ENCODE data around the gene MCUR1.
"Not testable (repeated sequence)": the region's sequence is repeated elsewhere in the genome, so short reads cannot be mapped to it uniquely, and the experiment has no call there.

Gene MCUR1

DNA sequence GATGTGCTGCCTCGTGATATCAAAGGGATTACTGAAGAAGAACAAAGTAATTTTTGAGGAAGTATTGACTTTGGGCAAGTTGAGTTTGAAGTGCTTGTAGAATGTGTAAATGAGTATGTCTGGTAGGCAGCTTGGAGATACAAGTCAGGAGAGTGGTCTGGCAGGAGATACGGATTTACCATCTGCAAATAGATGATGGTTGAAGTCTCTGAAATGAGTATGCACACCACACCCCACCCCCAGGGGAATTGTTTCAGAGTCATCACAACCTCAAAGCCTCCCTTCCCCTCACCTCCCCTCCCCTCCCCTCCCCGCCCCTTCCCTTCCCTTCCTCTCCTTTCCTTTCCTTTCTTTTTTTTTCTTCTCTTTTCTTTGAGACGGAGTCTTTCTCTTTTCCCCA lies 16.4 kb upstream of the MCUR1 start:
- no peak overlapping the region for H3K4me3 ChIP-seq (replicated peaks in 1 of 2; ENCODE audit: low read depth in 2 of 2, low read length in 2 of 2)
- TF ChIP-seq, protein P1, sequence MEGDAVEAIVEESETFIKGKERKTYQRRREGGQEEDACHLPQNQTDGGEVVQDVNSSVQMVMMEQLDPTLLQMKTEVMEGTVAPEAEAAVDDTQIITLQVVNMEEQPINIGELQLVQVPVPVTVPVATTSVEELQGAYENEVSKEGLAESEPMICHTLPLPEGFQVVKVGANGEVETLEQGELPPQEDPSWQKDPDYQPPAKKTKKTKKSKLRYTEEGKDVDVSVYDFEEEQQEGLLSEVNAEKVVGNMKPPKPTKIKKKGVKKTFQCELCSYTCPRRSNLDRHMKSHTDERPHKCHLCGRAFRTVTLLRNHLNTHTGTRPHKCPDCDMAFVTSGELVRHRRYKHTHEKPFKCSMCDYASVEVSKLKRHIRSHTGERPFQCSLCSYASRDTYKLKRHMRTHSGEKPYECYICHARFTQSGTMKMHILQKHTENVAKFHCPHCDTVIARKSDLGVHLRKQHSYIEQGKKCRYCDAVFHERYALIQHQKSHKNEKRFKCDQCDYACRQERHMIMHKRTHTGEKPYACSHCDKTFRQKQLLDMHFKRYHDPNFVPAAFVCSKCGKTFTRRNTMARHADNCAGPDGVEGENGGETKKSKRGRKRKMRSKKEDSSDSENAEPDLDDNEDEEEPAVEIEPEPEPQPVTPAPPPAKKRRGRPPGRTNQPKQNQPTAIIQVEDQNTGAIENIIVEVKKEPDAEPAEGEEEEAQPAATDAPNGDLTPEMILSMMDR (IDR thresholded peaks at IDR 0.05; ENCODE audit: low read depth, low read length): no peak
- DNase-seq (ENCODE audit: low read depth in 2 of 2): no peak

DNA sequence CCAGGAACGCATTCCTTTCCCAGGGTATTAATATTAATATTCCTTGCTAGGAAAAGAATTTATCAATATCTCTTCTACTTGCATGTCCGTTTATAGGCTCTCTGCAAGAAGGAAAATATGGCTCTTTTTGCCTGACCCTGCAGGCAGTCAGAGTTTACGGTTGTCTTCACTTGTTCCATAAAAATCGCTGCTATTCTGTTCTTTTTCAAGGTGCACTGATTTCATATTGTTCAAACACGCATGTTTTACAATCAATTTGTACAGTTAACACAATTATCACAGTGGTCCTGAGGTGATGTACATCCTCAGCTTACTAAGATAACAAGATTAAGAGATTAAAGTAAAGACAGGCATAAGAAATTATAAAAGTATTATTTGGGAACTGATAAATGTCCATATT lies 15.1 kb upstream of the MCUR1 start:
- not testable (repeated sequence) for DNase-seq (ENCODE audit: low read depth in 2 of 2); H3K4me3 ChIP-seq (replicated peaks in 1 of 2; ENCODE audit: low read depth in 2 of 2, low read length in 2 of 2)

DNA sequence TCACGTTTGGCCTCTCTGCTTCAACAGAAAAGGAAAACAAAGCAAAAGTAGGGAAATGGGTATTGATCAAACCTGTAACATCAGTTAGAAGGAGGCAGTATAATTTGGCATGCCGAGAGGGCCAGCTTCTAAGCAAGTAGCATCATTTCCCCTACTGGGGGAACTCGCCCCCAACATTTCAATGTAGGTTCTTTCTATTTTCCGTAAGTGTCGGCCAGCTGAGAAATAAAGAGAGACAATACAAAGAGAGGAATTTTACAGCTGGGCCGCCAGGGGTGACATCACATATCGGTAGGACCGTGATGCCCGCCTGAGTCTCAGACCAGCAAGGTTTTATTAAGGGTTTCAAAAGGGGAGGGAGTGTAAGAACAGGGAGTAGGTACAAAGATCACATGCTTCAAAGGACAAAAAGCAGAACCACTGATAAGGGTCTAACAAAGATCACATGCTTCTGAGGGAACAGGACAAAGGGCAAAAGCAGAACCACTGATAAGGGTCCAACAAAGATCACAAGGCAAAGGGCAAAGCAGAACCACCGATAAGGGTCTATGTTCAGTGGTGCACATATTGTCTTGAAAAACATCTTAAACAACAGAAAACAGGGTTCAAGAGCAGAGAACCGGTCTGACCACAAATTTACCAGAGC lies 14.4 kb upstream of the MCUR1 start:
- H3K4me3 ChIP-seq (replicated peaks in 1 of 2; ENCODE audit: low read depth in 2 of 2, low read length in 2 of 2); DNase-seq (ENCODE audit: low read depth in 2 of 2): not testable (repeated sequence)

DNA sequence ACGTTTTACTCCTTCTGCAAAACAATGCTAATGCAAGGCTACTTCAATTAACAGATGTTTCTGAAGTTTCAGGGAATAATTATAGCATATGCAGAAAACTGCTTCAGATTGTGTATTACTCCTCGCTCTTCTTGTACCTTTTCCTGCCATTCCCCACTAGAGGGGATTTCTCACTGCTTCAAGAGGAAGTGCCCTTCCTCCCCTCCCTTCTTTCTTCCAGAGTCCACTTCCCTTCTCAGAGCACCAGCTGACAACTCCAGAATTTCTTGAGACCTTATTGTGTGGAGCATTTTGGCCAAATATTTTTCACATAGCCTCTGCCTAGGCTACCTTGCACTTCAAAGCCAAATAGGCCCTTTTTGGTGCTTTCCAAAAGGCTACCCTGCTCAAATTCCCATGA lies 12.7 kb upstream of the MCUR1 start:
- TF ChIP-seq, protein P1 (IDR thresholded peaks at IDR 0.05; ENCODE audit: low read depth, low read length): no peak

DNA sequence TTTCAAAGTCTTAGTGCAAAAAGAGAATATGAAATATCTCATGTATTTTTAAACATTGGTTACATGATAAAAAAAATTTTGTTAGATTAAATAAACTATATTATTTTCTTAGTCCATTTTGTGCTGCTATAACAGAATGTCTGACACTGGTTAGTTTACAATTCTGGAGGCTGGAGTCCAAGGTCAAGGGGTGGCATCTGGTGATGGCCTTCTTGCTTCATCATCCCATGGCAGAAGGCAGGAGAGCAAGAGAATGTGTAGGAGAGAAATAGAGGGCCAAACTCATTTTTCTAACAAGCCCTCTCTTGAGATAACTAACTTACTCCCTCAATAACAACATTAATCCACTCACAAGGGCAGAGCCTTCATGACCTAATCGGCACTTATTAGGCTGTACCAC lies 11.5 kb upstream of the MCUR1 start:
- no peak overlapping the region for H3K4me3 ChIP-seq (replicated peaks in 1 of 2; ENCODE audit: low read depth in 2 of 2, low read length in 2 of 2)
- TF ChIP-seq, protein P1 (IDR thresholded peaks at IDR 0.05; ENCODE audit: low read depth, low read length): no peak
- DNase-seq (ENCODE audit: low read depth in 2 of 2): no peak

More for the DNA sequence above, 12.7 kb upstream of the MCUR1 start:
- DNase-seq (ENCODE audit: low read depth in 2 of 2): no peak
- H3K4me3 ChIP-seq (replicated peaks in 1 of 2; ENCODE audit: low read depth in 2 of 2, low read length in 2 of 2): no peak overlapping the region

DNA sequence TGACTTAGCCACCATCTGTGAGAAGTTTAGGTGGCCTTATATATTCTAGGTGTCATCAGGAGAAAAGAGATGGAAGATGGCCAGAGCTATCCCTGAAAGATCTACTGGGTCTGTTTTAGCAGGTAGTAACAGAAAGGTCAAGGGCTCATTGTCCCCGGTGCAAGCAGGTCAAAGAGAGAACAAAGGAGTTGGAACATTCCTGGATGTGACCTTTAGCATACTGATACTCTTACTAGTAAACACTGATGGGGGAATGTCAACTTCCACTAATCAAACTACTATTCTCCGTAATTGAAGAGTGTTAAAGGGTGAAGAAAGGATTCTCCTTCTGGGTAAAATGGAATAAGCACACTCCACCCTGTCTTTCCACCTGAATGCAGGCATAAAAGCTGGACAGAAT lies 4.0 kb upstream of the MCUR1 start:
- TF ChIP-seq, protein P1 (IDR thresholded peaks at IDR 0.05; ENCODE audit: low read depth, low read length): no peak
- H3K4me3 ChIP-seq (replicated peaks in 1 of 2; ENCODE audit: low read depth in 2 of 2, low read length in 2 of 2): no peak overlapping the region
- no peak for DNase-seq (ENCODE audit: low read depth in 2 of 2)

DNA sequence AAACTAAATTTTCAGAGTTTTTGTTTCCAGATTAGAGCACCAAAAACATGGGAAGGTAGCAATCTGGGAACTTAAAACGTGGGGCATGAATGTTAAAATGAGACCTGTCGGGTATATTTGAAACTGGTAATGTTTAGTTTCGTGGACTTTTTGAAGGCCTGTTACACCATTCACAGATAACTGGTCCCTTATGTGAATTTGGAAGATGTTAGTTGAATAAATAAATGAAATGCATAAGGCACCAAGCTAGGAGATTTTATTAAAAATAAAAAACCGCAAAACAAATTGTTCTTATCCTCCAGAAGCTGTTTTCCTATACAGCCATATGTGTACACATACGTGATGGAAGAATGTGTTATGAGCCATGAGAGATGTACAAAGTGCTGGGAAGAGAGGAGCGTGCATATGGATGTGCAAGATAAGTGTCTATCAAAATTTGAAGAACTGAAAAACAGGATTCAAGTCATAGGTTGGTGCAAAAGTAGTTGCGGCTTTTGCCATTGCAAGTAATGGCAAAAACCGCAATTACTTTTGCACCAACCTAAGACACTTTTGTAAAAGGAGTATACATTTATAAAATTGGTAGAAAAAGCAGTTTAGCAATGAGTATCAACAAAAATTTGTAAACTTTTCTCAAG lies 700 bp upstream of the MCUR1 start:
- peak in 1 of 2 donors; percentile 25 for DNase-seq (ENCODE audit: low read depth in 2 of 2)
- TF ChIP-seq, protein P1 (IDR thresholded peaks at IDR 0.05; ENCODE audit: low read depth, low read length): no peak
- peak overlapping the region; percentile 47 to 82 for H3K4me3 ChIP-seq (replicated peaks in 1 of 2; ENCODE audit: low read depth in 2 of 2, low read length in 2 of 2)
